IMR-90 (cell line): ENCODE measurements around the gene NACA.

ENCODE experiments used
- MAZ ChIP-seq: IDR thresholded peaks from 2 replicates; pipeline ENCODE4 v1.6.1; 2012; ENCODE audit warnings: low read depth, mild to moderate bottlenecking, low read length, improper control_type of control experiment, moderate library complexity, borderline replicate concordance
- MXI1 ChIP-seq: IDR thresholded peaks from 2 replicates; pipeline ENCODE4 v1.6.1; 2012; ENCODE audit warnings: low read depth, mild to moderate bottlenecking, low read length, moderate library complexity, borderline replicate concordance
- TF ChIP-seq, protein P1 (sequence below): conservative IDR thresholded peaks from 2 replicates; pipeline ENCODE4 v1.5.1; 2012; ENCODE audit warnings: mild to moderate bottlenecking, low read depth, low read length, improper control_type of control experiment
- TF ChIP-seq, protein P2 (sequence below): fragments of 150-350 bp; IDR thresholded peaks from 2 replicates; pipeline ENCODE4 v1.6.1; 2017; ENCODE audit warnings: mild to moderate bottlenecking, antibody characterized with exemption, low read length, low read depth

DNA sequence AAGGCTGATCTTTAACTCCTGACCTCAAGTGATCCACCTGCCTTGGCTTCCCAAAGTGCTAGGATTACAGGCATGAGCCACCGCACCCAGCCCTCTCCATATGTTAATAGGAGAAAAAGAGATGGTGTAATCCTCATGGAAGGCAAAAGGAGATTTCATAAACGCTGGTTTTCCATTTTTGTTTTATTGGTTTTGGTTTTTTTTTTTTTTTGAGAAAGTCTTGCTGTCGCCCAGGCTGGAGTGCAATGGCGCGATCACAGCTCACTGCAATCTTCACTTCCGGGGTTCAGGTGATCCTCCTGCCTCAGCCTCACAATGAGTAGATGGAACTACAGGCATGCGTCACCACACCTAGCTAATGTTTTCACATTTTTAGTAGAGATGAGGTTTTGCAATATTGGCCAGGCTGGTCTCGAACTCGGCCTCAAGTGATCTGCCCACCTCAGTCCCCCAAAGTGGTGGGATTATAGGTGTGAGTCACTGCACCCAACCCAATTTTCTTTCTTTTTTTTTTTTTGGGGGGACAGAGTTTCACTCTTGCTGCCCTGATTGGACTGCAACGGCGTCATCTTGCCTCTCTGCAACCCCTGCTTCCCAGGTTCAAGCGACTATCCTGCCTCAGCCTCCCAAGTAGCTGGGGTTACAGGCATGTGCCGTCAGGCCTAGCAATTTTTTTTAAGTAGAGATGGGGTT is 45.1 kb downstream of the NACA start:
- no peak for TF ChIP-seq MAZ
- TF ChIP-seq, protein P1, sequence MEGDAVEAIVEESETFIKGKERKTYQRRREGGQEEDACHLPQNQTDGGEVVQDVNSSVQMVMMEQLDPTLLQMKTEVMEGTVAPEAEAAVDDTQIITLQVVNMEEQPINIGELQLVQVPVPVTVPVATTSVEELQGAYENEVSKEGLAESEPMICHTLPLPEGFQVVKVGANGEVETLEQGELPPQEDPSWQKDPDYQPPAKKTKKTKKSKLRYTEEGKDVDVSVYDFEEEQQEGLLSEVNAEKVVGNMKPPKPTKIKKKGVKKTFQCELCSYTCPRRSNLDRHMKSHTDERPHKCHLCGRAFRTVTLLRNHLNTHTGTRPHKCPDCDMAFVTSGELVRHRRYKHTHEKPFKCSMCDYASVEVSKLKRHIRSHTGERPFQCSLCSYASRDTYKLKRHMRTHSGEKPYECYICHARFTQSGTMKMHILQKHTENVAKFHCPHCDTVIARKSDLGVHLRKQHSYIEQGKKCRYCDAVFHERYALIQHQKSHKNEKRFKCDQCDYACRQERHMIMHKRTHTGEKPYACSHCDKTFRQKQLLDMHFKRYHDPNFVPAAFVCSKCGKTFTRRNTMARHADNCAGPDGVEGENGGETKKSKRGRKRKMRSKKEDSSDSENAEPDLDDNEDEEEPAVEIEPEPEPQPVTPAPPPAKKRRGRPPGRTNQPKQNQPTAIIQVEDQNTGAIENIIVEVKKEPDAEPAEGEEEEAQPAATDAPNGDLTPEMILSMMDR = no peak
- no peak for TF ChIP-seq MXI1
- TF ChIP-seq, protein P2, sequence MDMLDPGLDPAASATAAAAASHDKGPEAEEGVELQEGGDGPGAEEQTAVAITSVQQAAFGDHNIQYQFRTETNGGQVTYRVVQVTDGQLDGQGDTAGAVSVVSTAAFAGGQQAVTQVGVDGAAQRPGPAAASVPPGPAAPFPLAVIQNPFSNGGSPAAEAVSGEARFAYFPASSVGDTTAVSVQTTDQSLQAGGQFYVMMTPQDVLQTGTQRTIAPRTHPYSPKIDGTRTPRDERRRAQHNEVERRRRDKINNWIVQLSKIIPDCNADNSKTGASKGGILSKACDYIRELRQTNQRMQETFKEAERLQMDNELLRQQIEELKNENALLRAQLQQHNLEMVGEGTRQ = no peak
